Trophoblast cell (in vitro differentiated cells and primary cell): ENCODE data around the gene CCNF.

Experiments
- DNase-seq, 2 donors: peaks; one replicate each; pipeline ENCODE4 v3.0.0-alpha.2; 2016
- H2AFZ ChIP-seq: 2 replicates; pipeline ENCODE4 v1.6.1; 2013; ENCODE audit warnings: low read length, moderate library complexity, mild to moderate bottlenecking; ENCODE audit not compliant: insufficient read depth, poor library complexity
- H2AK5ac ChIP-seq: 2 replicates; pipeline ENCODE4 v1.6.1; 2013; ENCODE audit warnings: mild to moderate bottlenecking, low read length
- H2BK120ac ChIP-seq: 2 replicates; pipeline ENCODE4 v1.6.1; 2013; ENCODE audit warnings: low read length, mild to moderate bottlenecking, moderate library complexity; ENCODE audit not compliant: insufficient read depth, poor library complexity
- H2BK12ac ChIP-seq: 2 replicates; pipeline ENCODE4 v1.6.1; 2013; ENCODE audit warnings: mild to moderate bottlenecking, low read length, moderate library complexity
- H2BK5ac ChIP-seq: 2 replicates; pipeline ENCODE4 v1.6.1; 2013; ENCODE audit warnings: low read length, low read depth, moderate library complexity, mild to moderate bottlenecking; ENCODE audit not compliant: poor library complexity
- H3K14ac ChIP-seq: 2 replicates; pipeline ENCODE4 v1.6.1; 2013; ENCODE audit warnings: mild to moderate bottlenecking, low read length
- H3K18ac ChIP-seq: 2 replicates; pipeline ENCODE4 v1.6.1; 2013; ENCODE audit warnings: mild to moderate bottlenecking, low read length
- H3K23ac ChIP-seq: 2 replicates; pipeline ENCODE4 v1.6.1; 2013; ENCODE audit warnings: low read length
- H3K27ac ChIP-seq: 2 replicates; pipeline ENCODE4 v1.5.1; 2013; ENCODE audit warnings: low read depth, mild to moderate bottlenecking, inconsistent platforms, low read length, moderate library complexity
- H3K27me3 ChIP-seq: 2 replicates; pipeline ENCODE4 v1.6.1; 2013; ENCODE audit warnings: inconsistent platforms, mild to moderate bottlenecking, low read length, moderate library complexity; ENCODE audit not compliant: insufficient read depth
- H3K36me3 ChIP-seq, 2 experiments: 1 replicate in 1 of 2; 2 replicates in 1 of 2; pipeline ENCODE4 v1.6.1; 2013; ENCODE audit warnings: low read length in 2 of 2, mild to moderate bottlenecking in 2 of 2, moderate library complexity in 1 of 2; ENCODE audit not compliant: insufficient read depth in 2 of 2, control insufficient read depth in 1 of 2
- H3K4ac ChIP-seq: 2 replicates; pipeline ENCODE4 v1.6.1; 2013; ENCODE audit warnings: low read depth, mild to moderate bottlenecking, low read length, moderate library complexity
- H3K4me1 ChIP-seq, 2 experiments: 1 replicate in 1 of 2; 2 replicates in 1 of 2; pipeline ENCODE4 v1.6.1; 2013; ENCODE audit warnings: low read length in 2 of 2, mild to moderate bottlenecking in 2 of 2, moderate library complexity in 1 of 2; ENCODE audit not compliant: insufficient read depth in 2 of 2, control insufficient read depth in 1 of 2
- H3K4me2 ChIP-seq: 2 replicates; pipeline ENCODE4 v1.6.1; 2013; ENCODE audit warnings: inconsistent platforms, mild to moderate bottlenecking, low read length, moderate library complexity
- H3K4me3 ChIP-seq: 2 replicates; pipeline ENCODE4 v1.5.1; 2013; ENCODE audit warnings: mild to moderate bottlenecking, low read depth, low read length, inconsistent platforms
- H3K79me1 ChIP-seq: one replicate; pipeline ENCODE4 v1.6.1; 2013; ENCODE audit warnings: low read length
- H3K79me2 ChIP-seq: 2 replicates; pipeline ENCODE4 v1.6.1; 2013; ENCODE audit warnings: low read length, mild to moderate bottlenecking; ENCODE audit not compliant: control insufficient read depth, insufficient read depth, poor library complexity
- H3K9ac ChIP-seq: 2 replicates; pipeline ENCODE4 v1.6.1; 2013; ENCODE audit warnings: mild to moderate bottlenecking, low read length
- H3K9me3 ChIP-seq: 2 replicates; pipeline ENCODE4 v1.6.1; 2013; ENCODE audit warnings: low read depth, mild to moderate bottlenecking, control low read depth, inconsistent platforms, low read length; ENCODE audit not compliant: insufficient read depth
- H4K12ac ChIP-seq: 2 replicates; pipeline ENCODE4 v1.6.1; 2013; ENCODE audit warnings: low read depth, mild to moderate bottlenecking, low read length, moderate library complexity
- H4K8ac ChIP-seq: 2 replicates; pipeline ENCODE4 v1.6.1; 2013; ENCODE audit warnings: low read depth, mild to moderate bottlenecking, low read length, moderate library complexity
- H4K91ac ChIP-seq: one replicate; pipeline ENCODE4 v1.6.1; 2013; ENCODE audit warnings: low read depth, mild to moderate bottlenecking, low read length, moderate library complexity
- WGBS: extraction: QIAGEN DNeasy Blood & Tissue Kit; methylation state at CpG from one replicate; pipeline ENCODE4 v1.1.7; 2013; ENCODE audit warnings: missing lambda C conversion rate; ENCODE audit not compliant: insufficient read length, insufficient coverage; ENCODE audit errors: extremely low coverage; 5-methylcytosine and 5-hydroxymethylcytosine counted together

Gene CCNF

GRCh38 chr16:2392025-2392424 lies 37.2 kb upstream of the CCNF start:
- H3K4me2 ChIP-seq, result no peak overlapping the region

GRCh38 chr16:2398520-2398919 lies 30.7 kb upstream of the CCNF start:
- H4K91ac ChIP-seq, result no peak overlapping the region
- H3K4me3 ChIP-seq, result no peak overlapping the region
- no peak overlapping the region for H3K9ac ChIP-seq
- no peak overlapping the region for H2BK5ac ChIP-seq
- no peak overlapping the region for H2AK5ac ChIP-seq
- no peak overlapping the region for H3K23ac ChIP-seq
- H3K36me3 ChIP-seq, result no peaks in the 10 kb centered on the region
- H3K79me1 ChIP-seq, result no peaks in the 10 kb centered on the region
- DNase-seq, result no peak
- no peaks in the 10 kb centered on the region for H3K9me3 ChIP-seq
- no peak overlapping the region for H3K4me2 ChIP-seq
- H4K12ac ChIP-seq, result no peak overlapping the region
- H3K27me3 ChIP-seq, result no peaks in the 10 kb centered on the region
- H2AFZ ChIP-seq, result no peak overlapping the region
- H3K79me2 ChIP-seq, result no peaks in the 10 kb centered on the region
- no peaks in the 10 kb centered on the region for H3K4me1 ChIP-seq
- H3K14ac ChIP-seq, result no peak overlapping the region
- H3K27ac ChIP-seq, result no peak overlapping the region
- no peak overlapping the region for H3K4ac ChIP-seq
- no CpG with 5 or more reads among the region's 5 CpGs for WGBS
- H2BK12ac ChIP-seq, result no peak overlapping the region
- H3K18ac ChIP-seq, result no peak overlapping the region
- no peak overlapping the region for H2BK120ac ChIP-seq
- no peak overlapping the region for H4K8ac ChIP-seq

More at GRCh38 chr16:2392025-2392424, 37.2 kb upstream of the CCNF start:
- no peak overlapping the region for H3K14ac ChIP-seq
- no peaks in the 10 kb centered on the region for H3K27me3 ChIP-seq
- H2BK120ac ChIP-seq, result no peak overlapping the region
- no peak overlapping the region for H4K91ac ChIP-seq
- H2BK12ac ChIP-seq, result no peak overlapping the region
- no peak overlapping the region for H3K4ac ChIP-seq
- H3K79me1 ChIP-seq, result no peaks in the 10 kb centered on the region
- no peaks in the 10 kb centered on the region for H3K79me2 ChIP-seq
- H3K9me3 ChIP-seq, result peaks cover 4% of the 10 kb centered on the region
- no peak overlapping the region for H3K23ac ChIP-seq
- no peak overlapping the region for H4K8ac ChIP-seq
- H2AFZ ChIP-seq, result no peak overlapping the region
- H3K4me1 ChIP-seq, result no peaks in the 10 kb centered on the region
- H3K4me3 ChIP-seq, result no peak overlapping the region
- H2AK5ac ChIP-seq, result no peak overlapping the region
- H4K12ac ChIP-seq, result no peak overlapping the region
- H2BK5ac ChIP-seq, result no peak overlapping the region
- no peak overlapping the region for H3K27ac ChIP-seq
- no peak for DNase-seq
- no peak overlapping the region for H3K18ac ChIP-seq
- no peak overlapping the region for H3K9ac ChIP-seq
- no peaks in the 10 kb centered on the region for H3K36me3 ChIP-seq

- no peaks in the 10 kb centered on the region for H3K4me1 ChIP-seq
Observed at GRCh38 chr16:2404099-2404498, 25.1 kb upstream of the CCNF start.

GRCh38 chr16:2415085-2415484 lies 14.2 kb upstream of the CCNF start:
- no peak overlapping the region for H3K9ac ChIP-seq
- no peak overlapping the region for H3K14ac ChIP-seq
- H3K4me1 ChIP-seq, result no peaks in the 10 kb centered on the region
- H2AFZ ChIP-seq, result no peak overlapping the region
- no peaks in the 10 kb centered on the region for H3K9me3 ChIP-seq
- H3K18ac ChIP-seq, result no peak overlapping the region
- H2BK120ac ChIP-seq, result no peak overlapping the region
- no peak overlapping the region for H4K8ac ChIP-seq
- H3K79me1 ChIP-seq, result no peaks in the 10 kb centered on the region
- no peak overlapping the region for H4K91ac ChIP-seq
- H3K4me3 ChIP-seq, result no peak overlapping the region
- H2AK5ac ChIP-seq, result no peak overlapping the region
- H4K12ac ChIP-seq, result no peak overlapping the region
- H3K79me2 ChIP-seq, result no peaks in the 10 kb centered on the region
- H2BK12ac ChIP-seq, result no peak overlapping the region
- no peaks in the 10 kb centered on the region for H3K36me3 ChIP-seq
- WGBS, result no CpG with 5 or more reads among the region's 2 CpGs
- H3K27ac ChIP-seq, result no peak overlapping the region
- no peak for DNase-seq
- H3K27me3 ChIP-seq, result no peaks in the 10 kb centered on the region
- no peak overlapping the region for H3K4me2 ChIP-seq
- no peak overlapping the region for H3K23ac ChIP-seq
- no peak overlapping the region for H3K4ac ChIP-seq
- no peak overlapping the region for H2BK5ac ChIP-seq

More at GRCh38 chr16:2404099-2404498, 25.1 kb upstream of the CCNF start:
- H4K91ac ChIP-seq, result no peak overlapping the region
- no peak overlapping the region for H3K4me3 ChIP-seq
- H2BK120ac ChIP-seq, result no peak overlapping the region
- no peak overlapping the region for H3K18ac ChIP-seq
- no peak overlapping the region for H2BK12ac ChIP-seq
- no peak overlapping the region for H3K27ac ChIP-seq
- no peak overlapping the region for H2AFZ ChIP-seq
- DNase-seq, result no peak
- H3K4ac ChIP-seq, result no peak overlapping the region
- H4K8ac ChIP-seq, result no peak overlapping the region
- no peaks in the 10 kb centered on the region for H3K36me3 ChIP-seq
- WGBS, result no CpG with 5 or more reads among the region's 4 CpGs
- H3K9me3 ChIP-seq, result no peaks in the 10 kb centered on the region
- no peak overlapping the region for H2AK5ac ChIP-seq
- no peak overlapping the region for H2BK5ac ChIP-seq
- H4K12ac ChIP-seq, result no peak overlapping the region
- H3K79me2 ChIP-seq, result no peaks in the 10 kb centered on the region
- H3K14ac ChIP-seq, result no peak overlapping the region
- H3K23ac ChIP-seq, result no peak overlapping the region
- H3K79me1 ChIP-seq, result no peaks in the 10 kb centered on the region
- no peaks in the 10 kb centered on the region for H3K27me3 ChIP-seq
- H3K9ac ChIP-seq, result no peak overlapping the region
- H3K4me2 ChIP-seq, result no peak overlapping the region

GRCh38 chr16:2420035-2420434 lies 9.2 kb upstream of the CCNF start:
- Histone ChIP-seq H2AK5ac (no peak overlapping the region), H4K12ac (no peak overlapping the region), H3K4me3 (no peak overlapping the region), H3K4me1 (no peaks in the 10 kb centered on the region), H3K79me2 (no peaks in the 10 kb centered on the region), H3K79me1 (no peaks in the 10 kb centered on the region), H3K23ac (no peak overlapping the region), H4K8ac (no peak overlapping the region), H2AFZ (no peak overlapping the region), H3K4me2 (no peak overlapping the region), H3K27me3 (no peaks in the 10 kb centered on the region), H3K4ac (no peak overlapping the region), H3K9ac (no peak overlapping the region), H2BK5ac (no peak overlapping the region), H3K27ac (no peak overlapping the region), H3K9me3 (peaks cover 5% of the 10 kb centered on the region), H3K36me3 (no peaks in the 10 kb centered on the region), H4K91ac (no peak overlapping the region), H2BK120ac (no peak overlapping the region), H3K14ac (no peak overlapping the region), H3K18ac (no peak overlapping the region), H2BK12ac (no peak overlapping the region)
- no peak for DNase-seq
